Epithelial cell of proximal tubule (primary cell): ENCODE results near the gene LASP1. TPM values are rescaled to one million over a fixed set of nuclear protein-coding genes. Genes with fewer than 3 reads are reported as not detected.
"Not testable (repeated sequence)": the region's sequence is repeated elsewhere in the genome, so short reads cannot be mapped to it uniquely, and the experiment has no call there.

Source experiments
- DNase-seq: peaks from one replicate; pipeline ENCODE4 v3.0.0-alpha.2; 2011; ENCODE audit warnings: low read depth
- H3K4me3 ChIP-seq: 2 replicates; pipeline ENCODE4 v1.5.1; 2011; ENCODE audit warnings: low read depth, mild to moderate bottlenecking, low read length
- total RNA-seq: library from RNA; depleted of rRNA; stranded (reverse); fragments of >200 nt; gene quantifications from 2 replicates; pipeline ENCODE4 v1.2.3, GENCODE V29; 2015
- TF ChIP-seq, protein P1 (sequence below): conservative IDR thresholded peaks from 2 replicates; pipeline ENCODE4 v1.5.1; 2012; ENCODE audit warnings: low read depth, mild to moderate bottlenecking, low read length

LASP1 gene
- total RNA-seq, 1 donor from 2014 or later: 261 TPM

DNA sequence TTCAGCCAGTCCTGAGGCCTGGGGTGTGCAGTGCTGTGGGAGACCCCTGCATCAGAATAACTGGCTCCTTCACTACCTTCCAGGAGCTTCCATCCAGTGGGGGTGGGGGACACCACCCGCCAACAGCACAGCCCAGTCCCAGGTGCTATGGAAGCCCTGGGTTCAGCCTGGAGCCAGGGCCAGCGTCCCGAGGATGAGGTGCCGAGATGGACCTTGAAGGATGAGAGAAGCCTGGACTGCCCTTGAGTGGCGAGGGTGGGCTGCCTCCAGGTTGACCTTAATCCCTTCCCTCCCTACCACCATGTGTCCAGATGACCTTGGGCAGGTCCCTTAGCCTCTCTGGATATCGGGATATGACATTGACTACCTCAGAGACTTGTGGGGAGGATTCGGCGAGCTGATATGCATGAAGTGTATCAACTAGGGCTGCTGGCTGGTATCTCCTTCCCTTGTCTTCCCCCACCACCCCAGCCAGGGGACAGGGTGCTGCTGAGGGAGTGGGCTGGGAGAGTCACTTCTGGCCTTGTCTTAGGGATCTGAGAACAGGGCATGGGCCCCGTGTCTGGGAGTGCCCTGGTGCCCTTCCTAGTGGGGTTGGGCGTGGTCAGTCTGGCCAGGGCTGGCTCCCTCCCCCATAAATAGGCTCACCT is 41.3 kb downstream of the LASP1 start:
- TF ChIP-seq, protein P1, sequence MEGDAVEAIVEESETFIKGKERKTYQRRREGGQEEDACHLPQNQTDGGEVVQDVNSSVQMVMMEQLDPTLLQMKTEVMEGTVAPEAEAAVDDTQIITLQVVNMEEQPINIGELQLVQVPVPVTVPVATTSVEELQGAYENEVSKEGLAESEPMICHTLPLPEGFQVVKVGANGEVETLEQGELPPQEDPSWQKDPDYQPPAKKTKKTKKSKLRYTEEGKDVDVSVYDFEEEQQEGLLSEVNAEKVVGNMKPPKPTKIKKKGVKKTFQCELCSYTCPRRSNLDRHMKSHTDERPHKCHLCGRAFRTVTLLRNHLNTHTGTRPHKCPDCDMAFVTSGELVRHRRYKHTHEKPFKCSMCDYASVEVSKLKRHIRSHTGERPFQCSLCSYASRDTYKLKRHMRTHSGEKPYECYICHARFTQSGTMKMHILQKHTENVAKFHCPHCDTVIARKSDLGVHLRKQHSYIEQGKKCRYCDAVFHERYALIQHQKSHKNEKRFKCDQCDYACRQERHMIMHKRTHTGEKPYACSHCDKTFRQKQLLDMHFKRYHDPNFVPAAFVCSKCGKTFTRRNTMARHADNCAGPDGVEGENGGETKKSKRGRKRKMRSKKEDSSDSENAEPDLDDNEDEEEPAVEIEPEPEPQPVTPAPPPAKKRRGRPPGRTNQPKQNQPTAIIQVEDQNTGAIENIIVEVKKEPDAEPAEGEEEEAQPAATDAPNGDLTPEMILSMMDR: no peak

DNA sequence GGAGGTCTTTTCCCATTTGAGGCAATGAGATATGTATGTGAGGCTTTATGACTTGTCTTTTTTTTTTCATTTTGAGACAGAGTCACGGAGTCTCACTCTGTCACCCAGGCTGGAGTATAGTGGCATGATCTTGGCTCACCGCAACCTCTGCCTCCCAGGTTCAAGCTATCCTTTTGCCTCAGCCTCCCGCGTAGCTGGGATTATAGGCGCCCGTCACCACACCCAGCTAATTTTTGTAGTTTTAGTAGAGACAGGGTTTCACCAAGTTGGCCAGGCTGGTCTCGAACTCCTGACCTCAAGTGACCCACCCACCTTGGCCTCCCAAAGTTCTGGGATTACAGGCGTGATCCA is 41.8 kb downstream of the LASP1 start:
- not testable (repeated sequence) for H3K4me3 ChIP-seq, DNase-seq

More for the DNA sequence above, 41.3 kb downstream of the LASP1 start:
- H3K4me3 ChIP-seq: no peak overlapping the region
- DNase-seq: no peak

DNA sequence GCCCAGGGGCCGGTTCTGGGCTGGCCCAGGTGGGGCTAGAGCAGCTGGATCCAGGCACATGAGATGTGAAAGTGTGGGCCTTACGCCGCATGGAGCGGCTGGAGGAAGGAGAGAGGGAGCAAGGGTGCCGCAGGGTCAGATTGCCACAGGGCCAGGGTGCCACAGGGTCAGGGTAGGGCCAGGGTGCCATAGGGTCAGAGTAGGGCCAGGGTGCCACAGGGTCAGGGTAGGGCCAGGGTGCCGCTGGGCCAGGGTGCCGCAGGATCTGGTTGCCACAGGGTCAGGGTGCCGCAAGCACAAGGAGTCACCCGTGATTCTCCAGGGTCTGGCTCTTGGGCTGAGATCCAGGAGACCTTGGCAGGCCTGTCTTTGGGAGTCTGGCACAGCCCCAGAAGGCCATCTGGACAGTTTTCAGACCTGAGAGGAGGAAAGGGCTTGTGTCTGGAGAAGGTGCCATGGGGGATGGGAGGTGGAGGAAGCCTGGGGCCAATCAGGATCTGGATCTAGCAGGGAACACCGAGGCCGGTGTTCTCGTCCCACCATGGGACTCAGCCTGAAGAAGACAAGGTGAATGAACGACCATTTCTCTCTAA is 42.5 kb downstream of the LASP1 start:
- no peak overlapping the region for H3K4me3 ChIP-seq
- no peak for DNase-seq
- TF ChIP-seq, protein P1: no peak

DNA sequence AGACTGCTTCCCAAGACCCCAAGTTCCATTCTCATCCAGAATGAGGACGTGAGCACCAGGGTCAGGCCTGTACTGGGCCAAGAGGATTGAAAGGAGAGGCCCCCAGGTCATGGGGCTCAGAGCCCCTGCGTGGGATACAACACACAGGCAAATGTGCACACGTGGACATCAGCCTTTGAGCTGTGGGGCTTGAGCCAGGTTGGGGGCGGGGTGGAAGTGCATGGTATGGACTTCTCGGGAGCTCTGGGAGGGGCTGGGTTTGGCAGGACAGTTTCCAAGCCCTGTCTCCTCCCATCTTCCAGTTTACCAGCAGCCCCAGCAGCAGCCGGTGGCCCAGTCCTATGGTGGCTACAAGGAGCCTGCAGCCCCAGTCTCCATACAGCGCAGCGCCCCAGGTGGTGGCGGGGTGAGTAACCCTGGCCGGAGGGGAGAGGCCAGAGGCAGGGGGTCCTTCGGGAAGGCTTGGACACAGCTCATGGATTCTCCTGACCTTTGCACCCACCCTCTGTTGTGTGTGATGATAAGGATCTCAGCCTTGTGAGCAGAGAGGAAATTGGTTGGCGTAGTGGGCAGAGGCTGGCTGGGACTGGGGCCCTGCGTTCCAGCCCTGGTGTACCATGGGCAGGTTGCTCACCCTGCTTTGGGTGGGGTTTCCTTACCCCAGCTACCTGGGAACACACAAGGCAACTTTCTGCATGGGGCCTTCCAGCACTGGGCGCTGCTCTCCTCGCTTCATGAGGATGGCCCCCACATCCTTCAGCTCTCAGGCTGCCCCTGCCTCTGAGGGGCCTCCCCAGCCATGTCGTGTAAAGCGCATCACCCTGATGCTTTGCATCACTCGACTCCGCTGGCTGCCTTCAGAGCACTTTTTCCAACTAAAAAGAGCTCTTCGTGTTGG is 45.1 kb downstream of the LASP1 start:
- DNase-seq: no peak
- H3K4me3 ChIP-seq: no peak overlapping the region
- TF ChIP-seq, protein P1: no peak

DNA sequence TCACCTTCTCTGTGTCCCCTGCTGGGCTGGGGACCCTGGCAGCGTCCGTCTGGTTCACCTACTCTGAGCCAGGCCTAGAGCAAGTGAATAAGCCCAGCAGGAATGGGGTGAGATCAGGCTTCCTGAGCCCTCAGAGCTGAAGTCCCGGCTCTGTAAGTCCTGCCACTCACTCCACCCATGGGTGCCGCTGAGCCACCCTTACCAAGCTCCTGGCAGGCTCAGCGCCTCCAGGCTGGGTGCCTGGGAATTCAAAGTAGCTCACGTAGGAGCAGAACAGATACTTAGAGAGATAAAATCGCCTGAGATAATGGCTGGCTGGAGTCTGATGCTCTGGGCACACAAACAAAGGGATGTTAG is 45.8 kb downstream of the LASP1 start:
- no peak for DNase-seq
- TF ChIP-seq, protein P1: no peak
- H3K4me3 ChIP-seq: no peak overlapping the region

DNA sequence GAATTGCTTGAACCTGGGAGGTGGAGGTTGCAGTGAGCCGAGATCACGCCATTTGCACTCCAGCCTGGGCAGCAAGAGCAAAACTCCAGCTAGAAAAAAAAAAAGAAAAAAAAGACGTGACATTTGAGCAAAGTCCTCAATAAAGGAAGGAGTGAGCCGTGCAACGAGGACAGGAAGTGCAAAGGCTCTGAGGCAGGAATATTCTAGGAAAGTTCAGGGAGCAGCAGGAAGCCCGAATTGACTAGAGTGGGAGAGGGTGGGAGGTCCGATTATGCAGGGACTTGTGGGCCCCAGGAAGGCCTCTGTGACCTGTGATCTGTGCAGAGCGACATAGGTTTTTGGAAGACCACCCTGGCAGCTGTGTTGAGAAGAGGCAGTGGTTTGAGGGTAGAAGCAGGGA is 46.9 kb downstream of the LASP1 start:
- TF ChIP-seq, protein P1: no peak
- no peak for DNase-seq

DNA sequence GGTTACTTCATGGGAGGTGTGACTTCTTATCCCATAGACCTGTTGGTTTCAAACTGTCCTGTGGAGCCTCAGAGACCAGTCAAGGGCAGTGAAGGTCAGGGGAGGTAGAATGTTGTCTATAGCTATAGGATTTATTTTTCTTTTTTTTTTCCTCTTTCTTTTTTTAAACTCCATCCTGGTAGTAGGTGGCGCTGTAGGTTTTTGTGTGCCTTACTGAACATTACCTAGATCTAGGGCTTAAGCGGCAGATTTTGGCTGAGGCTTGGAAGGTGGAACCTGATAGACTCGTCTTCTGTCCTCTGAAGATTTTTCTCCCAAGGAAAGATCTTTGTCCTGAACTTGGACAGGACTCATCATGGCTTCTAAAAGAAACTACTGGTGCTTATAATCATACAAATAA is 47.4 kb downstream of the LASP1 start:
- TF ChIP-seq, protein P1: no peak
- DNase-seq: no peak
- H3K4me3 ChIP-seq: no peak overlapping the region

More for the DNA sequence above, 46.9 kb downstream of the LASP1 start:
- H3K4me3 ChIP-seq: no peak overlapping the region
